ENCODE data around the gene DSCAM. TPM values are rescaled to one million over a fixed set of nuclear protein-coding genes. Genes with fewer than 3 reads are reported as not detected.

DSCAM gene
- total RNA-seq, 2 donors from 2014 or later, result 18.5 to 25.5 TPM

- no peaks in the 10 kb centered on the region for H3K9me3 ChIP-seq (ENCODE audit: control insufficient read depth, low read length)
- H3K27me3 ChIP-seq (ENCODE audit: control insufficient read depth, insufficient read depth, low read length, poor library complexity, severe bottlenecking), result no peaks in the 10 kb centered on the region
- DNase-seq, result no peak
- no peak for TF ChIP-seq CTCF (conservative IDR thresholded peaks at IDR 0.05)
- no peaks in the 10 kb centered on the region for H3K4me1 ChIP-seq (ENCODE audit: control insufficient read depth, insufficient read depth, low read length)
- H3K9ac ChIP-seq (ENCODE audit: extremely low read depth, low read length, poor library complexity, severe bottlenecking), result no peak overlapping the region
- no peak overlapping the region for H3K4me3 Mint-ChIP-seq
- peaks cover 66% of the 10 kb centered on the region for H3K36me3 Mint-ChIP-seq (ENCODE audit: low read depth)
- peaks cover 43% of the 10 kb centered on the region for H3K36me3 ChIP-seq (ENCODE audit: control insufficient read depth, insufficient read depth, low read length)
- H3K27me3 Mint-ChIP-seq (ENCODE audit: insufficient read depth), result no peaks in the 10 kb centered on the region
- no peaks in the 10 kb centered on the region for H3K9me3 Mint-ChIP-seq
- no peak overlapping the region for H3K27ac ChIP-seq (ENCODE audit: low read depth, low read length)
- H3K4me1 Mint-ChIP-seq, result no peaks in the 10 kb centered on the region
- H3K27ac Mint-ChIP-seq, result no peak overlapping the region
- H3K4me3 ChIP-seq (ENCODE audit: low read length), result no peak overlapping the region
- WGBS, 2 experiments (ENCODE audit: insufficient coverage in 1 of 2, insufficient read length in 1 of 2), result 90 to 96% methylated on average over 7 to 9 of the region's 9 CpGs
Measured at GRCh38 chr21:40014394-40014793, 832.6 kb downstream of the DSCAM start.

GRCh38 chr21:40013001-40013735 lies 833.8 kb downstream of the DSCAM start:
- H3K9me3 Mint-ChIP-seq, result no peaks in the 10 kb centered on the region
- 94 to 95% methylated on average over 22 to 26 of the region's 26 CpGs for WGBS, 2 experiments (ENCODE audit: insufficient coverage in 1 of 2, insufficient read length in 1 of 2)
- no peak overlapping the region for H3K27ac Mint-ChIP-seq
- H3K4me3 Mint-ChIP-seq, result no peak overlapping the region
- DNase-seq, result no peak
- H3K27ac ChIP-seq (ENCODE audit: low read depth, low read length), result no peak overlapping the region
- peaks cover 56% of the 10 kb centered on the region for H3K36me3 Mint-ChIP-seq (ENCODE audit: low read depth)
- H3K36me3 ChIP-seq (ENCODE audit: control insufficient read depth, insufficient read depth, low read length), result peaks cover 32% of the 10 kb centered on the region
- H3K4me1 Mint-ChIP-seq, result no peaks in the 10 kb centered on the region
- no peaks in the 10 kb centered on the region for H3K9me3 ChIP-seq (ENCODE audit: control insufficient read depth, low read length)
- no peaks in the 10 kb centered on the region for H3K4me1 ChIP-seq (ENCODE audit: control insufficient read depth, insufficient read depth, low read length)
- H3K9ac ChIP-seq (ENCODE audit: extremely low read depth, low read length, poor library complexity, severe bottlenecking), result no peak overlapping the region
- no peak for TF ChIP-seq CTCF (conservative IDR thresholded peaks at IDR 0.05)
- H3K4me3 ChIP-seq (ENCODE audit: low read length), result no peak overlapping the region
- H3K27me3 ChIP-seq (ENCODE audit: control insufficient read depth, insufficient read depth, low read length, poor library complexity, severe bottlenecking), result no peaks in the 10 kb centered on the region
- H3K27me3 Mint-ChIP-seq (ENCODE audit: insufficient read depth), result no peaks in the 10 kb centered on the region

GRCh38 chr21:40011371-40011770 lies 835.6 kb downstream of the DSCAM start:
- no peaks in the 10 kb centered on the region for H3K9me3 ChIP-seq (ENCODE audit: control insufficient read depth, low read length)
- DNase-seq, result no peak
- H3K4me3 ChIP-seq (ENCODE audit: low read length), result no peak overlapping the region
- H3K9me3 Mint-ChIP-seq, result no peaks in the 10 kb centered on the region
- no peaks in the 10 kb centered on the region for H3K27me3 Mint-ChIP-seq (ENCODE audit: insufficient read depth)
- no peak overlapping the region for H3K4me3 Mint-ChIP-seq
- H3K27ac ChIP-seq (ENCODE audit: low read depth, low read length), result no peak overlapping the region
- H3K36me3 Mint-ChIP-seq (ENCODE audit: low read depth), result peaks cover 50% of the 10 kb centered on the region
- no peaks in the 10 kb centered on the region for H3K27me3 ChIP-seq (ENCODE audit: control insufficient read depth, insufficient read depth, low read length, poor library complexity, severe bottlenecking)
- 90 to 100% methylated on average over 1 of the region's 1 CpG for WGBS, 2 experiments (ENCODE audit: insufficient coverage in 1 of 2, insufficient read length in 1 of 2)
- no peaks in the 10 kb centered on the region for H3K4me1 Mint-ChIP-seq
- no peaks in the 10 kb centered on the region for H3K4me1 ChIP-seq (ENCODE audit: control insufficient read depth, insufficient read depth, low read length)
- no peak overlapping the region for H3K9ac ChIP-seq (ENCODE audit: extremely low read depth, low read length, poor library complexity, severe bottlenecking)
- no peak for TF ChIP-seq CTCF (conservative IDR thresholded peaks at IDR 0.05)
- peaks cover 27% of the 10 kb centered on the region for H3K36me3 ChIP-seq (ENCODE audit: control insufficient read depth, insufficient read depth, low read length)
- no peak overlapping the region for H3K27ac Mint-ChIP-seq

Measured in endodermal cell (in vitro differentiated cells).